GM13976 (cell line): Measurements from ENCODE around the gene SLC10A2.
"Not testable (repeated sequence)": the region's sequence is repeated elsewhere in the genome, so short reads cannot be mapped to it uniquely, and the experiment has no call there.

Experiments
- DNase-seq: peaks from one replicate; pipeline ENCODE4 v3.0.0; 2012; ENCODE audit warnings: low spot score
- in situ Hi-C: fragments of 300-500 bp; cut with MboI; formaldehyde crosslinking; loops from one replicate; pipeline ENCODE4 v1.12.0; 2022; ENCODE audit warnings: low sequenced_read_pairs, mixed read lengths, inconsistent platforms; ENCODE audit not compliant: unreplicated experiment
- TF ChIP-seq, protein P1 (sequence below): IDR thresholded peaks from 2 replicates; pipeline ENCODE4 v1.5.1; 2012; ENCODE audit warnings: borderline replicate concordance, mild to moderate bottlenecking; ENCODE audit not compliant: insufficient read depth; ENCODE audit errors: extremely low read depth, missing control alignments, control extremely low read depth

SLC10A2 gene

DNA sequence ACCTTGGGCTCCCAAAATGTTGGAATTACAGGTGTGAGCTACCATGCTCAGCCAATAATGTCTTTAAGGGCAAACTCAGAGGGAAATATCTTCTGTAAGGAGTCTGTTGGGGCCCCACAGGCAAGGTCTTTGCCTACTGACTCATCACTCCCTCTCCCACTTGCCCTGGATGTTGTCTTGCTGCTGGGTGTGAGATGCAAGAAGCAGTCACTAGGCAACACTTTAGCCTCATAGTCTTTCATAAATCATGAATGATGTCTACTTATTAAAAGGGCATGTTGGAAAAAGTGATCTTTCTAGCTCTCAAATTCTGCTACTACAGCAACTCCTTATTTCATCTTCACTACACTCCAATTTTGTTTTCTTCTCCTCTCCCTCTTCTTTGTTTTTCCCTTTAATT, 34.6 kb upstream of the SLC10A2 start:
- TF ChIP-seq, protein P1, sequence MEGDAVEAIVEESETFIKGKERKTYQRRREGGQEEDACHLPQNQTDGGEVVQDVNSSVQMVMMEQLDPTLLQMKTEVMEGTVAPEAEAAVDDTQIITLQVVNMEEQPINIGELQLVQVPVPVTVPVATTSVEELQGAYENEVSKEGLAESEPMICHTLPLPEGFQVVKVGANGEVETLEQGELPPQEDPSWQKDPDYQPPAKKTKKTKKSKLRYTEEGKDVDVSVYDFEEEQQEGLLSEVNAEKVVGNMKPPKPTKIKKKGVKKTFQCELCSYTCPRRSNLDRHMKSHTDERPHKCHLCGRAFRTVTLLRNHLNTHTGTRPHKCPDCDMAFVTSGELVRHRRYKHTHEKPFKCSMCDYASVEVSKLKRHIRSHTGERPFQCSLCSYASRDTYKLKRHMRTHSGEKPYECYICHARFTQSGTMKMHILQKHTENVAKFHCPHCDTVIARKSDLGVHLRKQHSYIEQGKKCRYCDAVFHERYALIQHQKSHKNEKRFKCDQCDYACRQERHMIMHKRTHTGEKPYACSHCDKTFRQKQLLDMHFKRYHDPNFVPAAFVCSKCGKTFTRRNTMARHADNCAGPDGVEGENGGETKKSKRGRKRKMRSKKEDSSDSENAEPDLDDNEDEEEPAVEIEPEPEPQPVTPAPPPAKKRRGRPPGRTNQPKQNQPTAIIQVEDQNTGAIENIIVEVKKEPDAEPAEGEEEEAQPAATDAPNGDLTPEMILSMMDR, result no peak
- in situ Hi-C loops, result no loop called here
- no peak for DNase-seq

DNA sequence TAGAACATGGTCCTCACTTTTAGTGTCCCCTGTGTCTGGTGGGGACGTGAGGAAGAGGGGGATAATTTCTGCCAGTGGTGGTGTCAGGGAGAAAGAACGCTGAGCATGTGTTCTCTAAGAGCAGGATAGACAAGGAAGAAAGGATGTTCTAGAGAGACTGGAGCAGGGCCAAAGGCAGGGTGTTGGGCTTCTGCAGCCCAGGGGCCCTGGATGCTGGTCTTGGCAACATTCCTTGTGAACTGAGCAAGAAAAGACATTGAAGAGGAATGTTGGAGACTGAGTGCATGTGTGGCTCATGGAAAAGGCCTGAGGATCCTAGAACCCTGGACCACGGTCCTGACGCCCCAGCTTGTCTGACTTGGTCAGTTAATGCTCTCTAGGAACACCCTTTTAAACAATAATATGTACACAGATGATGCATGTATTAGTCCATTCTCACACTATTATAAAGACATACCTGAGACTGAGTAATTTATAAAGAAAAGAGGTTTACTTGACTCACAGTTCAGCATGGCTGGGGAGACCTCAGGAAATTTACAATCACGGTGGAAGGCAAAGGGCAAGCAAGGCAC, 33.6 kb upstream of the SLC10A2 start:
- no peak for DNase-seq
- TF ChIP-seq, protein P1, result no peak
- in situ Hi-C loops, result no loop called here

DNA sequence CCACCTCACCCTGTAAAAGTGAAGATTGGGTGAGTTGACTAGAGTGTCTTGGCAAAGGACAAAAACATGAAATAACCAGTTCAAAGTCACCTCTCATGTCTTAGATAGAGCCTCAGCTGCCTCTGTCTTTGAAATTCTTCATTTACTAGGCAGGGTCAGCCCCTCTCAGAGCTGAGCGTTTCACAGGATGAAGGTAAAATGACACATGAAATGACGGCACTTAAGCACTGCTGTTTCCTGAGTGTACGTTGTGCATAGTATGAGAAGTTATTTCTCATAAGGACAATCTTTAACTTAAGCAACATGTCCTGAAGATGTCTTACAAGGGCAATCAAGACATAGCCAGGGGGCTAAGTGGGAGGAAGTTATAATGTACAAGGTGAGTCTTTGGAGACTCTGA, 32.3 kb upstream of the SLC10A2 start:
- no peak for DNase-seq
- in situ Hi-C loops, result no loop called here
- TF ChIP-seq, protein P1, result no peak

- in situ Hi-C loops, result no loop called here
- no peak for DNase-seq
- TF ChIP-seq, protein P1, result no peak
These were observed 31.2 kb upstream of the SLC10A2 start for GRCh38 chr13:103097366-103097928.

DNA sequence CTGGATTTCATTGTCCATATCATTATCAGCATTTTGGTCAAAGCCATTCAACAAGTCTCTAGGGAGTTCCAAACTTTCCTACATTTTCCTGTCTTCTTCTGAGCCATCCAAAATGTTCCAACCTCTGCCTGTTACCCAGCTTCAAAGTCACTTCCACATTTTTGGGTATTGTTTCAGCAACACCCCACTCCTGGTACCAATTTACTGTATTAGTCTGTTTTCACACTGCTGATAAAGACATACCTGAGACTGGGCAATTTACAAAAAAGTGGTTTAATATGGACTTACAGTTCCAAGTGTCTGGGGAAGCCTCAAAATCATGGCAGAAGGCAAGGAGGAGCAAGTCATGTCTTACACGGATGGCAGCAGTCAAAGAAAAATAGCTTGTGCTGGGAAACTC, 27.4 kb upstream of the SLC10A2 start:
- in situ Hi-C loops, result not testable (repeated sequence)

GRCh38 chr13:103087275-103087674, 21.1 kb upstream of the SLC10A2 start:
- no peak for DNase-seq
- in situ Hi-C loops, result no loop called here
- TF ChIP-seq, protein P1, result no peak

More for the DNA sequence above, 27.4 kb upstream of the SLC10A2 start:
- DNase-seq, result not testable (repeated sequence)

DNA sequence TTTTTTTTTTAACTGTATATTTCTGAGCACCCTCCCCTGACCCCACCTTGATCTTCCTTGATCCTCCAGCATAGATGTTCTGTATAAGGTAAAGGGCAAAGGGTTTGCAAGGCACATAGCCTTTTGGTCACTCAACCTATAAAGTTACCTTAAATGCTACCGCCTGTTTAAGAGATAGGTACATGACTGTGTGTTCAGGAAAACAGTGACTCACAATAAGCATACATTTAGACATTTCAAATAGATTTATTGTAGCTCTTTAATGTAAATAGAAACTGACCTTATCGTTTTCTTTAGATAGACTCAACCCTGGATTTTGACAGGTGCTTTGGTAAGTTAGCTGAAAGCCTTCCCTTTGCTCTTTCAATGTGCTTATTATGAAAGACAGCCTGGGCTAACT, 15.2 kb upstream of the SLC10A2 start:
- in situ Hi-C loops, result no loop called here
- no peak for DNase-seq

More for the DNA sequence above, 15.2 kb upstream of the SLC10A2 start:
- TF ChIP-seq, protein P1, result no peak
